GM12891 (cell line): ENCODE results near the gene CRTC3.

Source experiments
- DNase-seq: peaks from one replicate; pipeline ENCODE4 v3.0.0; 2011; ENCODE audit warnings: low spot score; ENCODE audit not compliant: insufficient read length
- FAIRE-seq: peaks from 2 replicates; lab custom pipeline; 2011; peaks lifted over from hg19 to GRCh38; lab: Jason Lieb, UNC
- PAX5 ChIP-seq: IDR thresholded peaks from 2 replicates; pipeline ENCODE4 v1.6.1; 2011; ENCODE audit warnings: low read length, moderate library complexity, mild to moderate bottlenecking; ENCODE audit not compliant: insufficient read depth, severe bottlenecking
- POLR2A ChIP-seq: IDR thresholded peaks from 2 replicates; pipeline ENCODE4 v1.6.1; 2011; ENCODE audit warnings: low read depth, low read length, control low read depth
- POLR2AphosphoS5 ChIP-seq: IDR thresholded peaks from 2 replicates; pipeline ENCODE4 v1.6.1; 2011; ENCODE audit warnings: low read depth, low read length, control low read depth
- POU2F2 ChIP-seq: IDR thresholded peaks from 2 replicates; pipeline ENCODE4 v1.6.1; 2011; ENCODE audit warnings: low read depth, mild to moderate bottlenecking, control low read depth, low read length, moderate library complexity
- SPI1 ChIP-seq: IDR thresholded peaks from 2 replicates; pipeline ENCODE4 v1.6.1; 2011; ENCODE audit warnings: low read depth, low read length, control low read depth
- TAF1 ChIP-seq: IDR thresholded peaks from 2 replicates; pipeline ENCODE4 v1.6.1; 2011; ENCODE audit warnings: low read depth, low read length, control low read depth

Gene CRTC3

GRCh38 chr15:90591524-90591923 is 61.8 kb downstream of the CRTC3 start:
- TF ChIP-seq POU2F2 (no peak), SPI1 (no peak), POLR2AphosphoS5 (no peak), TAF1 (no peak), PAX5 (no peak), POLR2A (no peak)
- DNase-seq (no peak), FAIRE-seq (no peak)

GRCh38 chr15:90592131-90592881 is 62.6 kb downstream of the CRTC3 start:
- DNase-seq (no peak), FAIRE-seq (no peak)
- TF ChIP-seq TAF1 (no peak), PAX5 (no peak), SPI1 (no peak), POU2F2 (no peak), POLR2A (no peak)

- no peak for DNase-seq
- no peak for TF ChIP-seq POLR2AphosphoS5
- no peak for TF ChIP-seq POU2F2
- peak; percentile 16 for FAIRE-seq
Observed at GRCh38 chr15:90593499-90594158, 63.9 kb downstream of the CRTC3 start.

- FAIRE-seq (peak; percentile 78), DNase-seq (no peak)
- no peak for TF ChIP-seq POLR2AphosphoS5
- peak; percentile 32; the same call in 1 of the 2 replicates for TF ChIP-seq SPI1
Observed at GRCh38 chr15:90594301-90594738, 64.6 kb downstream of the CRTC3 start.

GRCh38 chr15:90595763-90596155 is 66.0 kb downstream of the CRTC3 start:
- DNase-seq (no peak), FAIRE-seq (peak; percentile 79)
- TF ChIP-seq TAF1 (no peak), POLR2AphosphoS5 (no peak), SPI1 (no peak)

DNA sequence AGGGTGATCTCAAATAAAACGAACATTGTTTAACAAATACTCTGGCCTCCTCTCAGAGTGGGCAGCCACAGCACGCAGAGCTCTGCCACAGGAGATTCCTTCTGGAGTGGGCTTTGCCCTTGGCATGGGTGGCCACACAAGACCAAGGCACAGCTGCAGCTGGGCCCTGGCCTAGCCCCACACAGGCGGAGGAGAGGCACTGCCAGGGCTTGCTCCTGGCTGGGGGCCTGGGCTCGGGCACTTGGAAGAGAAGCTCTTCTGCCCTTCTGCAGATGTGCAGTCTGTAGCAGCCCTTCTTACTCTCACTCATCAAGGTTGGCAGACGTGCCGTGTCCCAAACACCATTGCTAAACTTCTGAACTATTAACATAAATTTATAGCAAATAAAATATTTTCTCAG is 67.2 kb downstream of the CRTC3 start:
- TF ChIP-seq POLR2AphosphoS5 (no peak), POU2F2 (no peak), TAF1 (no peak), POLR2A (no peak), PAX5 (no peak), SPI1 (no peak)
- FAIRE-seq (no peak), DNase-seq (no peak)

DNA sequence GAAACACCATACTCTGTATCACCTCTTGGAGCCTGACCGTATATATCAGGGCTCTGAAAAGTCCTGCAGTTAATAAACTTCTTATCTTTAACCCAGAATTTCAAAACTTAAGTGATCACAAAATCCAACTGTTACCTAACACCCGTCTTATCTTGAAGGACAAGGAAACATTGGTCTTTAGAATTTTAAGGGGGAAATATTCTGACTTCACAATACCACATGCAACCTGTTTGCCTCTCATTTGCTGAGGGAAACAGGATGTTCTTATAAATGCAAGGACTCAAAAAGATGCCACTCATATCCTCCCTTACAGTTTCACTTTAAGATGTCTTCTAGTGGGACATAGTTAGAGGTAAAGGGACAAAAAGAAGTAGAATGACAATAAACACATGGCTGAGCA is 67.9 kb downstream of the CRTC3 start:
- no peak for DNase-seq
- no peak for TF ChIP-seq PAX5
- TF ChIP-seq SPI1, result 0 out of 2 replicates have a peak, but pooled peaks have one; percentile 14
- peak; percentile 26; the same call in 1 of the 2 replicates for TF ChIP-seq POLR2A
- peak; percentile 83 for FAIRE-seq

- DNase-seq (peak; percentile 37), FAIRE-seq (no peak)
- TF ChIP-seq TAF1, result no peak
- no peak for TF ChIP-seq POLR2AphosphoS5
- TF ChIP-seq PAX5, result no peak
- no peak for TF ChIP-seq POU2F2
- TF ChIP-seq POLR2A, result peak; percentile 38; the same call in 1 of the 2 replicates
- TF ChIP-seq SPI1, result 0 out of 2 replicates have a peak, but pooled peaks have one; percentile 5
Observed at GRCh38 chr15:90598031-90598577, 68.4 kb downstream of the CRTC3 start.

DNA sequence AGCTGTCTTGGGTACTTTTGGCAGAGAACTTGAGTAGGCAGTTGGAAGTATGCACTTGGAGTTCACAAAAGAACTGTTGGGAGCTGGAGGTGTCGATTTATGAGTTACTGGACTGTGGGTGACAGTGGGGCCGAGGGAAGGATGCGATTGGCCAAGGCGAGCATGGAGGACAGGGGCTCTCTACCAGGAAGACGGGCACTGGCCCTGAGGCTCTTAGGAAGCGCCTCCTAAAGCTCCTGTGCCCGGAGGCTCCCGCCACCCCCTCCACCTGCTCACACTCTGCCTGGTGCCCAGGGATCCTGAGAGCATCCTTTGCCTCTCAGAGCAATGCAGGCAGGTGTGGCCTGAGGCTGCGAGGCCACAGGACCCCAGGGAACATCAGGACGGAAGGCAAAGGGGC is 69.0 kb downstream of the CRTC3 start:
- no peak for DNase-seq
- no peak for FAIRE-seq
- no peak for TF ChIP-seq POLR2AphosphoS5
- no peak for TF ChIP-seq PAX5
- no peak for TF ChIP-seq POLR2A
- TF ChIP-seq SPI1, result no peak
- no peak for TF ChIP-seq POU2F2
- no peak for TF ChIP-seq TAF1

- FAIRE-seq, result no peak
- TF ChIP-seq PAX5 (no peak), SPI1 (no peak), POLR2A (no peak), TAF1 (no peak), POU2F2 (no peak), POLR2AphosphoS5 (no peak)
- no peak for DNase-seq
Observed at GRCh38 chr15:90599116-90599515, 69.4 kb downstream of the CRTC3 start.
